ENCODE measurements around the gene HSF4. TPM values are rescaled to one million over a fixed set of nuclear protein-coding genes. Genes with fewer than 3 reads are reported as not detected.

HSF4 gene
- total and polyA plus RNA-seq, 2 donors (not counting 3 experiments of a cell fraction or from before 2014, with no cell fraction given): 4.8 to 5.5 TPM

DNA sequence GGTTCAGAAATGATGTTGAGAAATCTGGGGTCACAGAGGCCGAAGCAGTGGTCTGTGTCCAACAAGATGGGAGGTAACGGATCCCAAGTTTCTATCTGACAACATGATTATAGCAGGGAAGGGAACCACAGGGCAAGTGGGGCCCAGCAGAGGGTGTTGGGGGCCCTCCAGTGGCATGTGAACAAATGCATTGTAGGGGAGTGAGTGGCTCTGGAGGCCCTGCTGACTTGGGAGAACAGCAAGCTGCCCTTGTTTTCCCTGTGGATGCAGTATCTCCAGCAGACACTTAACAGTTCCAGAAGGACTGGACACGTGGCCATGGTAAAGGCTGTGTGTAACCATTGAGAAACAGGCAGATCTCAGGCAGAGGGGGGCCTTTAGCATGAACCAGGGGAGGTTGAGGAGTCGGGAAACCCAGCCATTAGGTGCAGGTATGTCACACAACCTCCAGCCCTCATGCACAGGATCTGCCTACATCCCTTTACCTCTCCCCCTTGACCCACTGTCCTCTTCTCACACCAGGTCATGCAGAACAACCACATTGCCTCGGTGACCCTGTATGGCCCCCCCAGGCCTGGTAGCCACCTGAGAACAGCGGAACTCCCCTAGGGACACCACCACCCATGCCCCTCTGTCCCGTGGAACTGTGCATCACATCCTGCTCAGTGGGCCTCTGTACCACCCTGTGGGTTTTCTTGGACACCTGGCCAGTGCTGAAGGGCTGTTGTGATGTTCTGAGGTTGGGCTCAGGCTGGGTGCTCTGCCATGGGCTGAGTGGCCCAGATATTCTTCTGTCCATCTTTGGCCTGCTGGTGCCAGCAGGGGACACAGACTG, 17.8 kb upstream of the HSF4 start:
- H3K4me2 ChIP-seq (ENCODE audit: insufficient read depth, low read length): no peak overlapping the region
- no peak overlapping the region for H3K4me3 ChIP-seq (replicated peaks in 1 of 3; ENCODE audit: insufficient read depth in 1 of 3, low read depth in 1 of 3, low read length in 3 of 3)
- no peaks in the 10 kb centered on the region for H3K9me3 ChIP-seq (replicated peaks; ENCODE audit: control insufficient read depth, insufficient read depth, low read length)
- H3K79me2 ChIP-seq (ENCODE audit: control insufficient read depth, insufficient read depth, low read length): no peaks in the 10 kb centered on the region
- H3K36me3 ChIP-seq (ENCODE audit: control insufficient read depth in 2 of 2, extremely low read depth in 1 of 2, insufficient read depth in 2 of 2, low read length in 2 of 2): peaks cover 2 to 47% of the 10 kb centered on the region in 2 experiments
- H3K27ac ChIP-seq (ENCODE audit: insufficient read depth, low read depth, low read length): no peak overlapping the region
- DNase-seq (ENCODE audit: low read depth, low spot score): no peak
- intact Hi-C loops (cut with micrococcal nuclease): no loop called here
- dilution Hi-C loops (cut with MboI; ENCODE audit: extremely low pct_ligation_motif_present, low sequenced_read_pairs): no loop called here
- H3K4me1 ChIP-seq (ENCODE audit: control insufficient read depth, extremely low read depth, insufficient read depth, low read length): peaks cover 3% of the 10 kb centered on the region
- no TSS peak for BruUV-seq (replicated peaks)
- ChIA-PET CTCF (interaction anchor here (1.5 to 1.8 kb wide), 2 partner anchors 9 to 129 kb away, joined by 5 to 7 read pairs; no protein-coding TSS in a partner anchor), POLR2A (no interaction called here)
- no peak for TF ChIP-seq POLR2A (IDR thresholded peaks at IDR 0.05; ENCODE audit: low read depth, low read length)
- TF ChIP-seq MYC (IDR thresholded peaks at IDR 0.05; ENCODE audit: low read depth, low read length): no peak
- no peak for TF ChIP-seq FOS (IDR thresholded peaks at IDR 0.05; ENCODE audit: borderline replicate concordance, insufficient read depth, low read length)
- TF ChIP-seq GATA2 (IDR thresholded peaks at IDR 0.05; ENCODE audit: insufficient read depth, insufficient read length, low read depth, low read length): no peak
- no peak for TF ChIP-seq JUN (IDR thresholded peaks at IDR 0.05; ENCODE audit: borderline replicate concordance, insufficient read depth, insufficient read length, low read depth)
- TF ChIP-seq, protein P1, sequence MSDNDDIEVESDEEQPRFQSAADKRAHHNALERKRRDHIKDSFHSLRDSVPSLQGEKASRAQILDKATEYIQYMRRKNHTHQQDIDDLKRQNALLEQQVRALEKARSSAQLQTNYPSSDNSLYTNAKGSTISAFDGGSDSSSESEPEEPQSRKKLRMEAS (IDR thresholded peaks at IDR 0.05; ENCODE audit: insufficient read depth, insufficient read length): no peak
- no peak for TF ChIP-seq EZH2 (IDR thresholded peaks at IDR 0.05; ENCODE audit: borderline replicate concordance, low read depth, low read length, severe bottlenecking)
- TF ChIP-seq, protein P2, sequence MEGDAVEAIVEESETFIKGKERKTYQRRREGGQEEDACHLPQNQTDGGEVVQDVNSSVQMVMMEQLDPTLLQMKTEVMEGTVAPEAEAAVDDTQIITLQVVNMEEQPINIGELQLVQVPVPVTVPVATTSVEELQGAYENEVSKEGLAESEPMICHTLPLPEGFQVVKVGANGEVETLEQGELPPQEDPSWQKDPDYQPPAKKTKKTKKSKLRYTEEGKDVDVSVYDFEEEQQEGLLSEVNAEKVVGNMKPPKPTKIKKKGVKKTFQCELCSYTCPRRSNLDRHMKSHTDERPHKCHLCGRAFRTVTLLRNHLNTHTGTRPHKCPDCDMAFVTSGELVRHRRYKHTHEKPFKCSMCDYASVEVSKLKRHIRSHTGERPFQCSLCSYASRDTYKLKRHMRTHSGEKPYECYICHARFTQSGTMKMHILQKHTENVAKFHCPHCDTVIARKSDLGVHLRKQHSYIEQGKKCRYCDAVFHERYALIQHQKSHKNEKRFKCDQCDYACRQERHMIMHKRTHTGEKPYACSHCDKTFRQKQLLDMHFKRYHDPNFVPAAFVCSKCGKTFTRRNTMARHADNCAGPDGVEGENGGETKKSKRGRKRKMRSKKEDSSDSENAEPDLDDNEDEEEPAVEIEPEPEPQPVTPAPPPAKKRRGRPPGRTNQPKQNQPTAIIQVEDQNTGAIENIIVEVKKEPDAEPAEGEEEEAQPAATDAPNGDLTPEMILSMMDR (IDR thresholded peaks at IDR 0.05; ENCODE audit: extremely low read depth in 1 of 2, insufficient read depth in 1 of 2, low read depth in 1 of 2, low read length in 2 of 2): no peak
- TF ChIP-seq POLR2AphosphoS5 (IDR thresholded peaks at IDR 0.05; ENCODE audit: insufficient read depth, low read depth, low read length): no peak
- no peak for FAIRE-seq
- no peak overlapping the region for H2AFZ ChIP-seq (ENCODE audit: low read depth, low read length)
- H3K9ac ChIP-seq (replicated peaks; ENCODE audit: extremely low read depth, insufficient read depth, low read length): no peak overlapping the region
- H3K9me1 ChIP-seq (replicated peaks; ENCODE audit: control insufficient read depth, extremely low read depth, insufficient read depth, low read length): no peaks in the 10 kb centered on the region
- no peaks in the 10 kb centered on the region for H4K20me1 ChIP-seq (replicated peaks; ENCODE audit: control insufficient read depth, extremely low read depth, insufficient read depth, low read length)
- H3K27me3 ChIP-seq (ENCODE audit: control insufficient read depth in 2 of 2, insufficient read depth in 2 of 2, low read length in 2 of 2): peaks cover 0 to 5% of the 10 kb centered on the region in 2 experiments

Measured in endothelial cell of umbilical vein (primary cell).